Measurements from ENCODE around the gene BNIP3.

The BNIP3 gene

GRCh38 chr10:131929122-131929845 is 52.4 kb downstream of the BNIP3 start:
- Histone ChIP-seq H4K20me1 (ENCODE audit: insufficient read depth, low read length) (peaks cover 67% of the 10 kb centered on the region), H3K9ac (ENCODE audit: low read length) (no peak overlapping the region)

DNA sequence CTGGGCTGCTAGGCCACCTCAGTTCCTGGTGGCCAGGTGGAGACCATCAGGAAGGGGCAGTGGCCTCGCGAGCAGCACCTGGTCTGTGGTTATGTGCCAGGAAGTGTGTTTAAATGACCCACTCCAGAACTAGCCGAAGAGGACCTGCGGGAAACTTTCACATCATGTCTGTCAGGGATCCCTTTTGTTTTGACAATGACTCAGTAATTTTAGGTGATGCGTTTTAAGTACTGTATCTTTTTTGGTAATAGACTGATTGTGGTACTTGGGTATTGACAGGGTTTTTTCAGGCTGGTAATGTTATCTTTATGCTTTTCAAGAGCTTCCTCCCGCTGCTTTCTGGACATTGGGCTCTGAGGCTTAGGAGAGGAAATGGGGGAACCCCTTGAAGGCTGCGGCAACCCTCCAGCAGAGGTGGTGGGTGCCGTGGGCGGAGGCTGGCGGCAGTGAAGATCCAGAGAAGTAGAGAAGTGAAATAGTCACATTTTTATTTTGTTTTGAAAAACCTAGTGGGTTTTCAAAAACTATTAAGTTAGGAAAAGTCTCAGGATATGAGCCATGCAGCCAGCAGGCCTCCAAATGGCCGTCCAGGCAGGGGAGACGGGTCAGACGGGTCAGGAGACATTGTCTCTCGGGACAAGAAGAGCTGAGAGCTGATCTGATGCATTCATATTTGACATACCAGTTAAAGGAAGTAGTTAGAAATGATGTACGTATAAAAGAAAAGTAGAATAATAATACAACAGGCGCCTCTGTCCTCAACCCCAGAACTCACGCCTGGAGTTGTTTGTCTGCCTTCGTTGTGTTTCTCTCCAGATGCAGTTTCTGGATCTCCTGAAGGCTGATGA is 53.3 kb downstream of the BNIP3 start:
- H3K9me3 ChIP-seq (ENCODE audit: insufficient read depth, low read length): no peaks in the 10 kb centered on the region
- H4K20me1 ChIP-seq (ENCODE audit: insufficient read depth, low read length): peaks cover 67% of the 10 kb centered on the region
- H3K4me2 ChIP-seq (ENCODE audit: low read length): peak overlapping the region; percentile 48
- peaks cover 99% of the 10 kb centered on the region for H3K79me2 ChIP-seq (ENCODE audit: low read length)
- H3K4me3 ChIP-seq (ENCODE audit: low read length): 0 out of 2 replicates have a peak overlapping the region, but pooled peaks have one; percentile 13
- H2AFZ ChIP-seq (ENCODE audit: low read depth, low read length): no peak overlapping the region
- H3K9ac ChIP-seq (ENCODE audit: low read length): no peak overlapping the region
- TF ChIP-seq, protein P1, sequence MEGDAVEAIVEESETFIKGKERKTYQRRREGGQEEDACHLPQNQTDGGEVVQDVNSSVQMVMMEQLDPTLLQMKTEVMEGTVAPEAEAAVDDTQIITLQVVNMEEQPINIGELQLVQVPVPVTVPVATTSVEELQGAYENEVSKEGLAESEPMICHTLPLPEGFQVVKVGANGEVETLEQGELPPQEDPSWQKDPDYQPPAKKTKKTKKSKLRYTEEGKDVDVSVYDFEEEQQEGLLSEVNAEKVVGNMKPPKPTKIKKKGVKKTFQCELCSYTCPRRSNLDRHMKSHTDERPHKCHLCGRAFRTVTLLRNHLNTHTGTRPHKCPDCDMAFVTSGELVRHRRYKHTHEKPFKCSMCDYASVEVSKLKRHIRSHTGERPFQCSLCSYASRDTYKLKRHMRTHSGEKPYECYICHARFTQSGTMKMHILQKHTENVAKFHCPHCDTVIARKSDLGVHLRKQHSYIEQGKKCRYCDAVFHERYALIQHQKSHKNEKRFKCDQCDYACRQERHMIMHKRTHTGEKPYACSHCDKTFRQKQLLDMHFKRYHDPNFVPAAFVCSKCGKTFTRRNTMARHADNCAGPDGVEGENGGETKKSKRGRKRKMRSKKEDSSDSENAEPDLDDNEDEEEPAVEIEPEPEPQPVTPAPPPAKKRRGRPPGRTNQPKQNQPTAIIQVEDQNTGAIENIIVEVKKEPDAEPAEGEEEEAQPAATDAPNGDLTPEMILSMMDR (IDR thresholded peaks at IDR 0.05; ENCODE audit: low read depth, low read length): no peak
- no peak for TF ChIP-seq EZH2phosphoT487 (IDR thresholded peaks at IDR 0.05; ENCODE audit: low read depth)
- H3K27me3 ChIP-seq (ENCODE audit: low read depth, low read length): no peaks in the 10 kb centered on the region
- peaks cover 12% of the 10 kb centered on the region for H3K4me1 ChIP-seq (ENCODE audit: low read length)
- peaks cover 6% of the 10 kb centered on the region for H3K36me3 ChIP-seq (replicated peaks; ENCODE audit: low read depth, low read length)
- 0 out of 2 replicates have a peak overlapping the region, but pooled peaks have one; percentile 18 for H3K27ac ChIP-seq (ENCODE audit: low read length)

More at GRCh38 chr10:131929122-131929845, 52.4 kb downstream of the BNIP3 start:
- H3K27me3 ChIP-seq (ENCODE audit: low read depth, low read length): no peaks in the 10 kb centered on the region
- H2AFZ ChIP-seq (ENCODE audit: low read depth, low read length): no peak overlapping the region
- H3K4me3 ChIP-seq (ENCODE audit: low read length): no peak overlapping the region
- peaks cover 97% of the 10 kb centered on the region for H3K79me2 ChIP-seq (ENCODE audit: low read length)
- no peak for TF ChIP-seq EZH2phosphoT487 (IDR thresholded peaks at IDR 0.05; ENCODE audit: low read depth)
- TF ChIP-seq, protein P1 (IDR thresholded peaks at IDR 0.05; ENCODE audit: low read depth, low read length): no peak
- peaks cover 6% of the 10 kb centered on the region for H3K36me3 ChIP-seq (replicated peaks; ENCODE audit: low read depth, low read length)
- no peak overlapping the region for H3K4me2 ChIP-seq (ENCODE audit: low read length)
- no peaks in the 10 kb centered on the region for H3K9me3 ChIP-seq (ENCODE audit: insufficient read depth, low read length)
- no peak overlapping the region for H3K27ac ChIP-seq (ENCODE audit: low read length)
- peaks cover 12% of the 10 kb centered on the region for H3K4me1 ChIP-seq (ENCODE audit: low read length)

DNA sequence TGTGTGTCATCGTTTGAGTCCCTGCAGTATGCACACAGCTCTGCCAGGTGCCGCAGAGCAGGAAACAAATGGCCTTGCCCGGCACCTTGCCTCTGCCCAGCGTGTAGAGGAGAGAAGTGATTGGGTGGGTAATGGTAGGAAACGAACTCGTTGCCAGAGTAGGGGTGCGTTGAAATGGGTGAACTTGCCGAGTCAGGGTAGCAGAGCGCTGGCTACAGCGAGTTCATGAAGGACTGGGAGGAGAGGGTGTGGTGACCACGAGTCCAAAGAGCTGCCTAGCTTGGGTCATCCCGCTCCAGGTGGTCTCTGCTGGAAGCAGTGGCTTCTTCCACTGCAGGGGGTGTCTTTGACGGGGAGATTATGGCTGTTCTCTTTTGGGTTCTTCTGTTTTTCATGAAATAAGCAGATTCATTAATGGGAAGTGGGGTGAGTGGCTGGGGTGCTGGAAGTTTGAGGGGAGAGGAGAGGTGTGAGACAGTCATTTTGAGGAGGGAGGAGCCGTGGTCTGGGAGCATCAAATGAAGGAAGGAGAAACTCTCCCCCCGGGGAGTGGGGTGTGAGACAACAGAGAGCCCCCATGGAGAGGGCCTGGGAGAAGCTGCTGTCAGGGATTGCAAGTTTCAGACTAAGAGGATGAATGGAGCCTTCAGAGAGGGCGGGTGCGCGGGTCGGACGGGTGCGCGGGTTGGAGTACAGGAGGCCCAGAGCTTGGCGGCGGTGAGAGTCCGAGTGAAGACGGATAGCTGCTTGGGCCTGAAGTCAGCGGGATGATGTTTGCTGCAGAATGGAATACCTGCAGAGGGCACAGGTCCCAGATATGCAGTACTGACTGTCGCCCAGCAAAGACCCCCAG is 54.8 kb downstream of the BNIP3 start:
- Histone ChIP-seq H3K27me3 (ENCODE audit: low read depth, low read length) (no peaks in the 10 kb centered on the region), H3K4me3 (ENCODE audit: low read length) (no peak overlapping the region), H4K20me1 (ENCODE audit: insufficient read depth, low read length) (peaks cover 63% of the 10 kb centered on the region), H3K9me3 (ENCODE audit: insufficient read depth, low read length) (no peaks in the 10 kb centered on the region), H3K4me2 (ENCODE audit: low read length) (no peak overlapping the region), H3K79me2 (ENCODE audit: low read length) (peaks cover 100% of the 10 kb centered on the region), H3K27ac (ENCODE audit: low read length) (no peak overlapping the region), H2AFZ (ENCODE audit: low read depth, low read length) (no peak overlapping the region), H3K4me1 (ENCODE audit: low read length) (peaks cover 12% of the 10 kb centered on the region), H3K9ac (ENCODE audit: low read length) (no peak overlapping the region), H3K36me3 (replicated peaks; ENCODE audit: low read depth, low read length) (peaks cover 6% of the 10 kb centered on the region)
- TF ChIP-seq, protein P1 (IDR thresholded peaks at IDR 0.05; ENCODE audit: low read depth, low read length): no peak
- TF ChIP-seq EZH2phosphoT487 (IDR thresholded peaks at IDR 0.05; ENCODE audit: low read depth): no peak

All from OCI-LY3 (cell line).